Measurements from ENCODE around the gene P2RX2.

Gene P2RX2

GRCh38 chr12:132624910-132625630 is 6.5 kb downstream of the P2RX2 start:
- no peak for TF ChIP-seq CTCF (IDR thresholded peaks at IDR 0.05)

DNA sequence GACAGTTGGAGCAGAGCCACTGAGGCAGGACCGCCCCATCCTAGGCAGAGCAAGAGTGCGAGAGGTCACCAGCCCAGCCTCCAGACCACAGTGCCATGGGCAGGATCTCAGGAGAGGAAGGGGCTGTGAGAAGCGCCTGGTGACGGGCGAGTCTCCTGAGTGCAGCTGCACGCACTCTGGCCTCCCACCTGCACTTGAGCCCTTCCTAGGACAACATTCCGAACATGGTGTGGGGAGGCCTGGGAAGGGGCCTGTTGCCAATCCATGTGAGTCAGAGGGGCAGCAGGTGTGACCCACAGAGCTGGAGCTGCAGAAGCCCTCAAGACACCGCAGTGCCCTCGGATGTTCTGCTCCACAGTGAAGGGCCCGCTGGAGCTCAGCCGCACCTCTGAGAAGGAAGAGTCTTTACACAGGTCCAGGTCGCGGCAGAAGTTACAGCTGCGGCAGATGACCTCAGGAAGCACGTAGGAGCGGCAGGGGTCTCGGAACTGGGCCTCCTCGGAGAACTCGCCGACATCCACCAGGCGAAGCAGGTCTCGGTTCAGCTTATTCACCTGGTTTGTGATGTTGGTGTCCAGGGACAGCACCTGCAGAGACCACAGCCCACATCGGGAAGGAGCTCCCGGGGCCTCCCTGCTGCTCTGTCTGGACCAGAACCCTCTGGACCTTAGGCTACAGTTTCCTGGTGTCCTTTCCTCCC is 7.3 kb downstream of the P2RX2 start:
- no peak for TF ChIP-seq CTCF (IDR thresholded peaks at IDR 0.05)

GRCh38 chr12:132629330-132629729 is 10.8 kb downstream of the P2RX2 start:
- no peak for TF ChIP-seq CTCF (IDR thresholded peaks at IDR 0.05)

DNA sequence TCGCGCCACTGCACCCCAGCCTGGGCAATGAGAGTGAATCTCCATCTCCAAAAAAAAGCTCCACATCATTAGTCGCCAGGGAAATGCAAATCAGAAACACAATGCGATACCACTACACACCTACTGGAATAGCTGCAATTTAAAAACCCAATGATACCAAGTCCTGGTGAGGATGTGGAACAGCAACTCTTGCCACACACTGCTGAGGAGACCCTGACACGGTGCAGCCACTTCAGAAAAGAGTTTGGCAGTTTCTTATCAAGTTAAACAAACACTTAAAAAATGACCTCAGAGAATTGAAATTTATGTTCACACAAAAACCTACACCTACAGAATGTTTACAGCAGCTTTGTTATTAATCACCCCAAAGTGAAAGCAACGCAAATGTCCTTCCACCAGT is 12.1 kb downstream of the P2RX2 start:
- TF ChIP-seq CTCF (IDR thresholded peaks at IDR 0.05) = no peak

GRCh38 chr12:132631666-132632065 is 13.1 kb downstream of the P2RX2 start:
- TF ChIP-seq CTCF (IDR thresholded peaks at IDR 0.05) = no peak

DNA sequence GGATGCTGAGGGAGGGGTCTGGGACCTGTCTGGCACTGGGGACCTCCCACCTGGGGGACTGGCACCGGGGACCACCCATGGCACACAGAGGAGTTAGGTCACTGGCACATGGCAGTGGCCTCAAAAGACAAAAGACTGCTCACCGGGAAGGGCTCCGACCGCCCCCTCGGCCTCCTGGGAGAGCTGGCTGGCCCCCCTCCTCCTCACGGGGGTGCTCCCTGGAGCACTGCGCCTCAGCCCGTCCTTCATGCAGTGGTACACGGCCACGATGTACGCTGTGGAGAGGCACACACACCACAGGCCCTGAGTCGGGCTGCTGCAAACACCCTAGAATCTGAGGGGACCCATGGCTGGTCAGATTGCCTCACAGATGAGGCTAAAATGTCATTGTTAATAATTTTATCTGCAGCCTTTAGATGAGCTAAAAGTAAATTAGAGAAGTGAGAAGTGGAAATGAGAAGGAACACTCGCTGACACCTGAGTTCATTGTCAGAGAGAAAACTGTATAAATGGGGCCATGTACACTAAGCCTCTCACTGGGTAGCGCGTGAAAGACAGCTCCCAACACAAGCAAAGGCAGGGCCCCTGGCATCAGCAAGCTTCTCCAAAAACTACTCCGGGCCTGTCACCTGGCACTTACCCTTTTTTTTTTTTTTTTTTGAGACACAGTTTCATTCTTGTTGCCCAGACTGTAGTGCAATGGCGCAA is 14.1 kb downstream of the P2RX2 start:
- TF ChIP-seq CTCF (IDR thresholded peaks at IDR 0.05) = no peak

DNA sequence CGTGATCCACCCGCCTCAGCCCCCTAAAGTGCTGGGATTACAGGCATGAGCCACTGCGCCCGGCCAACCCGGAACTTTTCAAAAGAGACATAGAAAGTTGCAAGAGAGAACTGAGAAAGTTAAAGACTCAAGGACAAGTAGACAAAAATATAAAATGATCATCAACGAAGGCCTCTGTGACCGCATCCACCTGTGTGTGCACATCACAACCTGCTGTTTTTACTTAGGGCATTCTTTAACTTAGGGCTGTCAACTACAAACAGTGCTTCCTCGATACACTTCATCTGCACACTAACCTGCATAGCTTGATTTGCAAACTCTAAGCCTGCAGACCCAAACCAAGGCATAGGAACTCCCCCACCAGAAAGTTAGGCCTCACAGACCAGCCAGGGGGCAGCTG is 14.8 kb downstream of the P2RX2 start:
- TF ChIP-seq CTCF (IDR thresholded peaks at IDR 0.05) = no peak
